HG03025 (cell line): ENCODE results near the gene DISP1.

ENCODE experiments used
- ATAC-seq: cut with Tn5 transposase; IDR thresholded peaks from one replicate; pipeline ENCODE4 v1.9.1; 2021; ENCODE audit warnings: mild to moderate bottlenecking, moderate library complexity; ENCODE audit not compliant: unreplicated experiment, low FRiP score

DISP1 gene, protein sequence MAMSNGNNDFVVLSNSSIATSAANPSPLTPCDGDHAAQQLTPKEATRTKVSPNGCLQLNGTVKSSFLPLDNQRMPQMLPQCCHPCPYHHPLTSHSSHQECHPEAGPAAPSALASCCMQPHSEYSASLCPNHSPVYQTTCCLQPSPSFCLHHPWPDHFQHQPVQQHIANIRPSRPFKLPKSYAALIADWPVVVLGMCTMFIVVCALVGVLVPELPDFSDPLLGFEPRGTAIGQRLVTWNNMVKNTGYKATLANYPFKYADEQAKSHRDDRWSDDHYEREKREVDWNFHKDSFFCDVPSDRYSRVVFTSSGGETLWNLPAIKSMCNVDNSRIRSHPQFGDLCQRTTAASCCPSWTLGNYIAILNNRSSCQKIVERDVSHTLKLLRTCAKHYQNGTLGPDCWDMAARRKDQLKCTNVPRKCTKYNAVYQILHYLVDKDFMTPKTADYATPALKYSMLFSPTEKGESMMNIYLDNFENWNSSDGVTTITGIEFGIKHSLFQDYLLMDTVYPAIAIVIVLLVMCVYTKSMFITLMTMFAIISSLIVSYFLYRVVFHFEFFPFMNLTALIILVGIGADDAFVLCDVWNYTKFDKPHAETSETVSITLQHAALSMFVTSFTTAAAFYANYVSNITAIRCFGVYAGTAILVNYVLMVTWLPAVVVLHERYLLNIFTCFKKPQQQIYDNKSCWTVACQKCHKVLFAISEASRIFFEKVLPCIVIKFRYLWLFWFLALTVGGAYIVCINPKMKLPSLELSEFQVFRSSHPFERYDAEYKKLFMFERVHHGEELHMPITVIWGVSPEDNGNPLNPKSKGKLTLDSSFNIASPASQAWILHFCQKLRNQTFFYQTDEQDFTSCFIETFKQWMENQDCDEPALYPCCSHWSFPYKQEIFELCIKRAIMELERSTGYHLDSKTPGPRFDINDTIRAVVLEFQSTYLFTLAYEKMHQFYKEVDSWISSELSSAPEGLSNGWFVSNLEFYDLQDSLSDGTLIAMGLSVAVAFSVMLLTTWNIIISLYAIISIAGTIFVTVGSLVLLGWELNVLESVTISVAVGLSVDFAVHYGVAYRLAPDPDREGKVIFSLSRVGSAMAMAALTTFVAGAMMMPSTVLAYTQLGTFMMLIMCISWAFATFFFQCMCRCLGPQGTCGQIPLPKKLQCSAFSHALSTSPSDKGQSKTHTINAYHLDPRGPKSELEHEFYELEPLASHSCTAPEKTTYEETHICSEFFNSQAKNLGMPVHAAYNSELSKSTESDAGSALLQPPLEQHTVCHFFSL (N-terminal part only)

DNA sequence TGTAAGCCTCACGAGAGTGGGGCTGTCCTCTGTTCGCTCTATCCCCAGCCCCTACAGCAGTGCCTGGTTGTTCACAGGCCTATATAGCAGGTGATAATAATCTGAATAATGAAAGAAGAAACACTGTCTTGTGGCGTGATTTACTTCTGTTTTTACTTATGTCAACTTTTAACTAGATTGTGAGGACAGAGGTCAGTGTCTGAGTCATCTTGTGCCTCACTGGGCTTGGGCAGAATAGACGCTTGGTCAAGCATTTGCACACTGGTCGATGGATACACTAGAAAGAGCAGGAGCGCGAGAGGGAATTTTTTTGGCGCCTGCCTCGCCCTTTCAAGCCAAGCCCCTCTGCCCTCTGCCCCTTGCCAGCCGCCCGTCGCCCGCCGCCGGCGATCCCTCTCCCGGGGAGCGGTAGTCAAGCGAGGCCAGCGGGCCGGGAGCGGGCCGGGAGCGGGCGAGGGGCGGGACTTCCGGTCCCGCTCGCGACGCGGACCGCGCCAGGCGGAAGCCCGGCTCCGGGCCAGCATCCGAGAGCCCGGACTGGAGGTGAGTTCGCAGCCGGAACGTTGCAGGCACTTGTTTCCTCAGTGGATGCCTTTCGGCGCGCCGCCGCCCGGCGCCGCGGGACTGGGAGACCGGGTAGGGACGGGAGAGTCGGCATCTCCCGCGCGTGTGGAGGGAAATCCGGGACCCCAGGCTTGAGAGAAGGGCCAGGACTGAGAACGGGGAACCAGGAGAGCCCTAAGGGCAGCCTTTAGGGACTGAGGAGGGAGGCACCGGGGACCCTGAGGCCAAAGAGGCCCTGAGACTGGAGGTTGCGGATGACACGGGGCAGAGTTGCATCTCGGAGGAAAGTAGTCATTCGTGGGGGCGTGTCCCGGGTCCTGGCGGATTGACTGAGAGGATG is at the start of gene DISP1:
DISP1 (plus strand) TSS at position 504 of the 904 bp plus-strand sequence. CDS start 127,785 bp downstream, outside the sequence.
- ATAC-seq: peak; percentile 95

DNA sequence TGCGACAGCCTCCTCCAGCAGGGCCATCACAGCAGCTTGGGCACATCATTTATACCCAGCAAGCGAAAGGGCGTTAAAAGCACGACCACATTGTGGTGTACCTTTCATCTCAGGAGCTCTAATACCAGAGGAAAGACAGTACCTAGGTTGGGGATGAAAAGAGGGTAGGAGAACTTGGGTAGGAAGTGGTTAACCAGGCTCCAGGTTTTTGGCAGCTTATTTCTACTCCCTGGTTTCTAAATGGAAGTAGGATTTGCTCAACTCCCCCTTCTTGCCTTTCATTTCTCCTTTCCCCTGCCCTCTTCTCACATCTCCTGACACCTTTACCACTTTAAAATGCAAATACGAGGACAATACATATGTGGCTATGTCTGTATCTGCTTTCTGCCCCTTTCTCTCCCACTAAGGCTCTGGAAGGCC is 47.7 kb upstream of the DISP1 start:
- ATAC-seq: no peak

DNA sequence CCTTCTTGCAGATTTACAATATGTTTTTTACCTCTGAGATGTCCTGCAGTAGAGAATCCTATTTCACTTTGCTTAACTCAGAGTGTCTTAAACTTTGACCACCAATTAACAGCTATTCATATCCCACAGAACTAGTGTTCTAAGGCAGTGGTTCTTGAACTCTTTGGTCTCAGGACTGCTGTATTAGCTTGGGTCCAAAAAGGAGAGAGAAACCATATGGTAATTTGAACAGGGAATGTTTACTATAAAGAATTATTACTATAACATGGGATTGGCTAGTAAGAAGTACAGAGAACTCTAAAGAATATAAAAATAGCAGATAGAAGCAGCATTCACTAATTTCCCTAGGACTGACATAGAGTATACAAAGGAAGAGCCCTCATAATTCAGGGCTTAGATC is 46.2 kb upstream of the DISP1 start:
- ATAC-seq: no peak

DNA sequence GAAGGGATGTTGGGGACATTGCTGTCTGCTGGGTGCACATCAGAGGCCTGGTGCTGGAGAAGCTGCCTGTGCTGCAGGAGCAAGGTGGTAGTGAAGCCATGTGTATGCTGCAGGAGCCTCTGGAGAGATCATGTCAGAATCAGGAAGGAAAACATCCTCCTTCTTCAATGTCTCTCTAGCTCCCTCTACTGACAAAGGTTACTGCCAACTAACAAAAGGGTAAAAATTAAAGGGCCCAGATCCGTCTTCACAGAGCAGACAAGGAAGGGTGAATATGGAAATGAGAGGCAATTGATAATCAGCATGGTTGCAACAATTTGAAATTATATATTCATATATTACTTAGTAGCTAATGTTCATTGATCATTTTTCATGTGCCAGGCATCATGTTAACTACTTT is 45.7 kb upstream of the DISP1 start:
- ATAC-seq: no peak

DNA sequence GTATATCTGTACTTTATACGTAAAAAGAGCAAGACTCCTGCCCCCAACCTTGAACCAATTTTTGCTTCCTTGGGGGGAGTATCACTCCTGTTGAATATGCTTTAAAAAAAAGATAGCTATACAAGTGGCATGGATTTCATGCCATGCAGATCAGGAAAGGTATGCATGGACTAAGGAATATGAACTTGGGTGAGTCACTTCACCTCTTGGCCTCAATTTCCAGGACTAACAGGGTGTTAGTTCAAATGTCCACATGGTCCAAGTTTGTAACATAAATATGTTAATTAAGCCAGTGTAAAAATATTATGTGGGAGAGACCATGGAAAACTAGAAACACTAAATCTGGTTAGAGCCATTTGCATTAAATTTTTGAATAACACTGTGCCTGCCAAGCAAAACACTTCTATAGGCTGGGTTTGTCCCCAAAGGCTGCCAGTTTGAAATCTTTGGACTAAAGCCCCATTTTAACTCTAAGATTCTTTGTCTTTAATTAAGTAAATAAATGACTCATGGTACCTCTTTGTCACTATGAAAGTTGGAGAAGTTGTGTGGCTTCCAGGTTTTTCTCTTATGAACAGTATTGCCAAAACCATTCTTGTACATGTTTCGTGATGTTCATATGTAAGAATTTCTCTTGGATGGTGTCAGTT is 44.7 kb upstream of the DISP1 start:
- no peak for ATAC-seq

DNA sequence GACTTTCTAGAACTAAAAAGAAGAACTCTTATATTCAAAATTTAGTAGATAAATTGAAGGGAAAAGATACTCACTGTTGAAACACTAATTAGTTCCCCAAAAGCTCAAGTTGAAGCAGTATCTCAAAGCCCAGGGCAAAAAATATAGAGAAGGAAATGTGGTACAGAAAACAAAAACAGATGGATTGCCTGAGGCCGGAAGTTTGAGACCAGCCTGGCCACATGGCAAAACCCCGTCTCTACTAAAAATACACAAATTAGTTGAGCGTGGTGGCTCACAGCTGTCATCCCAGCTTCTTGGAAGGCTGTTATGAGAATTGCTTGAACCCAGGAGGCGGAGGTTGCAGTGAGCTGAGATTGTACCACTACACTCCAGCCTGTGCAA is 41.9 kb upstream of the DISP1 start:
- peak; percentile 63 for ATAC-seq

DNA sequence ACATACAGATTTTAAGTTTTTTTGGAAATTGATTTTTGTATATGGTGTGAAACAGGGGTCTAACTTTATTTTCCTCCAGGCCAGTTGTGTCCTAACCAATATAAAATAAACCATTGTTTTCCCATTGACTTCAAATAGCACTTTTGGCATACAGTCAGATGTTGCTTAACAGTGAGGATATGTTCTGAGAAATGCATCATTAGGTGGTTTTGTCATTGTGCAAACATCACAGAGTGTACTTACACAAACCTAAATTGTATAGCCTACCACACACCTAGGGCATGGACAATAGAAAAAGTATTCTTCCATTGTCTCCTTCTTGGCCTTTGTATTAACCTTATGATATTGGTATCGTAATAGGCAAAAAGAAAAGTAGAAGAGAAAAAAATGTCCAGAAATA is 37.4 kb upstream of the DISP1 start:
- no peak for ATAC-seq

DNA sequence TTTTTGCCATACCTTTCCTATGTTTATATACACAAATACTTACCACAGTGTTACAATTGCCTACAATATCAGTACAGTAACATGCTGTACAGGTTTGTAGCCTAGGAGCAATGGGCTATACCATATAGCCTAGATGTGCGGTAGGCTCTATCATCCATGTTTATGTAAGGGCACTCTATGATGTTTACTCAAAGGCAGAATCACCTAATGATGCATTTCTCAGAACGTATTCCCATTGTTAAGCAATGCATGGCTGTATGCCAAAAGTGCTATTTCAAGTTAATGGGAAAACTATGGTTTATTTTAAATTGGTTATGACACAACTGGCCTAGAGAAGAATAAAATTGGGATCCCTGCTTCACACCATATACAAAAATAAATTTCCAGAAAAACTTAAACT is 36.9 kb upstream of the DISP1 start:
- no peak for ATAC-seq

DNA sequence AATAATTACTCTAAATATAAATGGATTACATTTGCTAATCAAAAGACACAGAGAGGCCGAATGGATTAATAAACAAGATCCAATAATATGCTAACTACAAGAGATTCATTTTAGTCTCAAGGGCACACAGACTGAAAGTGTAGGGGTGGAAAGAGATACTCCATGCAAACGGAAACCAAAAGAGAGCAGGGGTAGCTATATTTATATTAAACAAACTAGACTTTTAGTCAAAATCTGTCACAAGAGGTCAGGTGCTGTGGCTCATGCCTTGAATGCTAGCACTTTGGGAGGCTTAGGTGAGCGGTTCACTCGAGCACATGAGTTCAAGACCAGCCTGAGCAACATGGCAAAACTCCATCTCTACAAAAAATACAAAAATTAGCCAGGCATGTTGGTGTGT is 33.6 kb upstream of the DISP1 start:
- ATAC-seq: no peak

DNA sequence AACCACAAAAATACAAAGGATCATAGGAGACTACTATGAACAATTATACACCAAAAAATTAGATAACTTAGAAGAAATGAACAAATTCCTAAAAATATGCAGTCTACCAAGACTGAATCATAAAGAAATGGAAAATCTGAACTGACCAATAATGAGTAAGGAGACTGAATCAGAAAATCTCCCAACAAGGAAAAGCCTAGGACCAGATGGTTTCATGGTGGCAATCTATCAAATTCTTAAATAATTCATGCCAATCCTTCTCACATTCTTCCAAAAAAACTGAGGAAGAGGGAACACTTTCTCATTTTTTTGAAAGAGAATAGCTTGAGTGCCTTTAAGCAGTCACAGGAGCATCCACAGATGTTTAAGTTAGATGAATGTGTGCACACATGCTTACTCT is 31.8 kb upstream of the DISP1 start:
- no peak for ATAC-seq

DNA sequence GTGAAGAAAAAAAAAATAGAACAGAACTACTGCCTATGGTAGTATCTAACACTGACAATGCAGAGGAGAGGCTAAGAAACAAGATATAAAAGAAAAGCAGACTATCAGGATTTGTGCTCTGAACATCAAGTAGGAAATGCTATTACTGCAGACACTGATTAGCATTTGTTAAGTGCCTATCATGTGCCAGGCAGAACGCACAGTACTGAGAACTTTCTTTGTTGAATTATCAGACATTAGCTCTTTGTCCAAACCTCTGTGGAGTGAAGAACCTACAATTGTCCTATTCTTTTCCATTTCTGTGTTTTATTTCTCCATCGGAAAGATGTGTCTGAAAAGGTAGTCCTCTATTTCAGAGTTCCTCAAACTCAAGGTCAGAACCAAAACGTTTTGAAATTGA is 30.5 kb upstream of the DISP1 start:
- no peak for ATAC-seq

DNA sequence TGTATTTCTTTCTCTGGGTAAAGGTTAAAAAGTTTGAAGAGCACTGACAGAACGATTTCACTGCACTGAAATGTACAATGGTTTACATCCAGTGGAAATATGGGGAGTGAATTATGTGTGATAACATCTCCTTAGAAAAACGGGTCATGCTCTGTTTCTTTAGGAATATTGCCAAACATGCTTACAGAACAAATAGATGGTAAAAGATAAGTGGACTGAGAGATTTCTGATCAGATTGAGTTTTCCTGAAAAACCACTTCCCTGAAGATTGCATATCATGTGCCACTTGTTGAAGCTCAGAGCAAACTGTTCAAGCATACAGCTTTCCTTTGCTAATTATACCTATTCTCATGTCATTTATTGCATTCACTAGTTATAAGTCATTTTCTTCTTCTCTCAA is 29.9 kb upstream of the DISP1 start:
- ATAC-seq: no peak

DNA sequence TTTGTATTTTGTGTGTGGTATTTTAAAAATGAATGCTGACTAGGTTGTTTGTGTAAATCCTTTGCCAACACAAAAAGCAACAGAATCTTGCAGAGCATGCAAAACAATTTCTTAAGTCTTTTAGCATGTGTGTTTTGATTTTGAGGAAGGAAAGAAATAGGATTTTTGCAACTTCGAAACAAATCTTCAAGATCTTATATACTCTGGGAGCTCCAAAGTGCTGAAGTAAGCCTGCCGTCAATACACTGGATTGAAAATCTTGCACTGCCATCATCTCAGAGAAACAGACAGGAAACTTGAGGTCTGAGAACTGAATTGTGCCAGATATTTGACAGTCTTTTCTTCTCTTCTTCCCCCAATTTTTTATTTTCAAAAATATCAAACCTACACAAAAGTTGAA is 29.3 kb upstream of the DISP1 start:
- no peak for ATAC-seq

DNA sequence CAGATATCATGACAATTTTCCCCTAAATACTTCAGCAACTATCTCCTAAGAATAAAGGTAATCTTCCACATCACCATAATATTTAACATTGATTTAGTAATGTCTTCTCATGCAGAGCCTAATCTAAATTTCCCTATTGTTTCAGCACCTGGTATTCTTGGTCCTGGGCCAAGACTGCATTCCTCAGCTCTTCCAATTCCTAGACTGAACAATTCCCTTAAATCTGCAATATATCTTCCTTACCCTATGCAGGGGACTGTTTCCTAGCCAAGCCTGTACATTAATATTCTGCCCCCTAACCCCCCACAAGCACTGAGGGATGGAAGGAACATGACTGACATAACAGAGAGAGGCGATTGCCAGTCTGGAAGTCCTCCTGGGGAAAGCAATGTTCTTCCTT is 28.7 kb upstream of the DISP1 start:
- ATAC-seq: no peak

DNA sequence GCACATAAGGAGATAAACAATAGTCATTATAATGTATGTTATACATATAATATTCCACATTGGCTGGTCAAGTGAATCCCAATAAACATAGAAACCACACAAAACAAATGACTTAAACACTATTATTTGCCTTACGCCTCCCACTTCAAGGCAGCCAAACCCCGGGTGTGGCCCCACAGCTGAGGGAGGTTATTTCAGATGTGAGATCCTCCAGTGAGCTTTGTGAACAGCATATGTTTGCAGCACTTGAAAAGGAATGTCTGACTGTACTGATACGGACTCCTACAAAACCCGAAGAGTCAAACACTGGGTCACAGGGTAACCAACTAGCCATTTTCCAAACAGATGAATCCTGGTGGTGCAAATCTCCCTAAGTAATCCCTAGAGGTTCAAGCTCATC is 27.1 kb upstream of the DISP1 start:
- no peak for ATAC-seq

DNA sequence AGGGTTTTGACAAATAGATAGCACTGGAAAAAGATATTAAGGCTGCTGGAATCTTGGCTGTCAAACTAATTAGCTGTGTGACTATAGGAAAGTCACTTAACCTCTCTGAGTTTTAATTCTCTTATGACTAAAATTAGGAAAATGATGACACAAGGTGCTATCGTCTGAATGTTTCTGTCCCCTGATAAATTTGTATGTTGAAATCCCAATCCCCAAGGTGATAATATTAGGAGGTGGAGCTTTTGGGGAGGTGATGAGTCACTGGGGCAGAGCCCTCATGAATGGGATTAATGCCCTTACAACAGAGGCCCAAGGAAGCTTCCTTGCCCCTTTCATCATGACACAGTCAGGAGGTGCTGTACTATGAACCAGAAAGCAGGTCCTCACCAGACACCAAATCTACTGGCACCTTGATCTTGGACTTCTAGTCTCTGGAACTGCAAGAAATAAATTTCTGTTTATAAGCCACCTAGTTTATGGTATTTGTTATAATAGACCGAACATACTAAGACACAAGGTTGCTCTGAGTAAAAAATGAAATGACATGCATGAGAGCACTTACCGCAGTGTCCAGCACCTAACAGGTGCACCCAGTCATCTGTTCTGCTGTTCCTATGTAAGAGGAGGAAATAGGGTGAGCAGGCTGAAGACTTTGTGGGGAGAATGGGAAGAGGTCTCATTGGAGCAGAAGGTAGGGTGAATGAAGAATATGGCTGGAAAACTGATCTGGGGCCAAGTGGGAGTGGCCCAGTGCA is 26.3 kb upstream of the DISP1 start:
- ATAC-seq: no peak

DNA sequence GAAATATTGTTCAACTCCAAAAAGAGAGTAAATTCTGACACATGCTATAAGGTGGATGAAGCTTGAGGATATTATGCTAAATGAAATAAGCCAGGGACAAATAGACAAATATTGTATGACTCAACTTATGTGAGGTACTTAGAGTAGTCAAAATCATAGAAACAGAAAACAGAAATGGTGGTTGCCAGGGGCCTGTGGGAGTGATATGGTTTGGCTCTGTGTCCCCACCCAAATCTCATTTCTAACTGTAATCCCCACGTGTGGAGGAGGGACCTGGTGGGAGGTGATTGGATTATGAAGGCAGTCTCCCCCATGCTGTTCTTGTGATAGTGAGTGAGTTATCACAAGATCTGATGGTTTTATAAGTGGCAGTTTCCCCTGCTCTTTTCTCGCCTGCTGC is 24.7 kb upstream of the DISP1 start:
- no peak for ATAC-seq

DNA sequence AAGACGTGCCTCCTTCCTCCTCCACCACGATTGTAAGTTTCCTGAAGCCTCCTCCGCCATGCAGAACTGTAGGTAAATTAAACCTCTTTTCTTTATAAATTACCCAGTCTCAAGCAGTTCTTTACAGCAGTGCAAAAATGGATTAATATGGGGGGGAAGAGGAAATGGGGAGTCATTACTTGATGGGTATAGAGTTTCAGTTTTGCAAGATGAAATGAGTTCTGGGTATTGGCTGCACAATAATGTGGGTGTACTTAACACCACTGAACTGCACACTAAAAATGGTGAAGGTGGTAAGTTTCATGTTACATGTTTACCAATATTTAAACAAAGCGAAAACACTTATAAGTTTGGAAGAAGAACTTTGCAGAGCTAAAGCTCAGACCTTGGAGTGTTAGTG is 24.3 kb upstream of the DISP1 start:
- no peak for ATAC-seq
